ENCODE measurements around the gene ANXA2R. TPM values are rescaled to one million over a fixed set of nuclear protein-coding genes. Genes with fewer than 3 reads are reported as not detected.
"Not testable (repeated sequence)": the region's sequence is repeated elsewhere in the genome, so short reads cannot be mapped to it uniquely, and the experiment has no call there.

Gene ANXA2R
- polyA plus RNA-seq, 3 donors: 1.1 to 1.2 (median 1.2) TPM

- no peak for DNase-seq (ENCODE audit: low read depth in 3 of 3, low spot score in 2 of 3)
These were observed 21.4 kb upstream of the ANXA2R start for GRCh38 chr5:43061352-43062075.

GRCh38 chr5:43060020-43060419 lies 19.9 kb upstream of the ANXA2R start:
- not testable (repeated sequence) for DNase-seq (ENCODE audit: low read depth in 3 of 3, low spot score in 2 of 3)

DNA sequence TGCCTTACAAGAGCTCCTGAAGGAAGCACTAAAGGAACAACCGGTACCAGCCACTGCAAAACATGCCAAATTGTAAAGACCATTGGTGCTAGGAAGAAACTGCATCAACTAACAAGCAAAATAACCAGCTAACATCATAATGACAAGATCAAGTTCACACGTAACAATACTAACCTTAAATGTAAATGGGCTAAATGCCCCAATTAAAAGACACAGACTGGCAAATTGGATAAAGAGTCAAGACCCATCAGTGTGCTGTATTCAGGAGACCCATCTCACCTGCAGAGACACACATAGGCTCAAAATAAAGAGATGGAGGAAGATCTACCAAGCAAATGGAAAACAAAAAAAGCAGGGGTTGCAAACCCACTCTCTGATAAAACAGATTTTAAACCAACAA lies 15.0 kb upstream of the ANXA2R start:
- not testable (repeated sequence) for DNase-seq (ENCODE audit: low read depth in 3 of 3, low spot score in 2 of 3)

GRCh38 chr5:43051684-43052083 lies 11.6 kb upstream of the ANXA2R start:
- DNase-seq (ENCODE audit: low read depth in 3 of 3, low spot score in 2 of 3): no peak

DNA sequence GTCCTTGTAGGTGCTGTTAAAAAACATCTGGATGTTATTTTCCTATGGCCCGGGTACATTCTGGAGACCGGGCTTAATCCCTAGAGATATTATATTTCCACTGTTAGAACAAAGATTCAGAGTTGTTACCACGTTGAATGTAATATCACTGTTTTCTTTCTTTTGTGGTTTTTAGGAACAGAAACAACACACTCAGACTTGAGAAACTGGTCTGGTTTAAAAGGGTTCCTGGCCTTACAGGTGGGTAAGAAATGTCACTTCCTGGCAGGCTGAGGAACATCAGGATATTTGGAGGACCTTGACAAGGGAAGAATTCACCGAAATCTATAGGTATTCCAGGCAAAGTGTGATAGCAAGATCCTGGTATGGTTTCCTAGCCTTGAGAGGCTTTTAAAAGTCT lies 10.3 kb upstream of the ANXA2R start:
- DNase-seq (ENCODE audit: low read depth in 3 of 3, low spot score in 2 of 3): no peak

DNA sequence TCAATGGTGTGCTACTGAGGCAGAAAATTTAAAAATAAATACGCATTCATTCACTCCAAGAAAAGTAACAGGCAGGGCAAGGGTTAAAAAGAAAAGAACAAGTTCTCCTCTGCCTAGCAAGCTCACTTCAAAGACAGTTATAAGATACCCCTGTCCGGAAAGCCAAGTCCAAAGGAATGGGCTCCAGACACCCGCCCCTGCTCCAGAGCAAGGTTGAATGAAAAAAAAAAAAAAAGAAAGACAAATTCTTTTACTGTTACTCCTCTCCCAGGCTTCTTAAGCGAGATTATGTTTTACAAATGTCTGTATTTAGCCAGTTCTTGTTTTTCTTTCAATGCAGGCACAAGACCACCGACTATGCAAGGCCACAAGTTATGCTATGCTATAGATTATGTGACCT lies 9.1 kb upstream of the ANXA2R start:
- DNase-seq (ENCODE audit: low read depth in 3 of 3, low spot score in 2 of 3): no peak

DNA sequence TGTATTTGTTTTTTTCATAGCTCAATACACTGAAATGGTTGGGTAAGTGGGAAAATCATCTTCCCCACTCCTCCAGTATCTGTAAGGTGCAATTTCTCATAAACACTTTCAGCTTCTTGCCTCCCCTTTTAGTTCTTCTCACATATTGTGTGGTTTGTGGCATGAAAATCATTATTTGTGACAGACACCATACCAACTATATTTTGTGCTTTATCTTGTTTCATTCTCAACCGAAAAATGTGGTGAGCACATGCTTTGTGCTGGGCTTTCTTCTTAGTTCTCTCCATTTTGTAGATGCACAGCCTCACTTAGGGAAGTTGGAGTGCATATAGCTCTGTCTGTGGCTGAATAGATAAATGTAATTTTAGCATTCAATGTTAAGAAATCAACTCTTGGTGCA lies 6.4 kb upstream of the ANXA2R start:
- DNase-seq (ENCODE audit: low read depth in 3 of 3, low spot score in 2 of 3): no peak

DNA sequence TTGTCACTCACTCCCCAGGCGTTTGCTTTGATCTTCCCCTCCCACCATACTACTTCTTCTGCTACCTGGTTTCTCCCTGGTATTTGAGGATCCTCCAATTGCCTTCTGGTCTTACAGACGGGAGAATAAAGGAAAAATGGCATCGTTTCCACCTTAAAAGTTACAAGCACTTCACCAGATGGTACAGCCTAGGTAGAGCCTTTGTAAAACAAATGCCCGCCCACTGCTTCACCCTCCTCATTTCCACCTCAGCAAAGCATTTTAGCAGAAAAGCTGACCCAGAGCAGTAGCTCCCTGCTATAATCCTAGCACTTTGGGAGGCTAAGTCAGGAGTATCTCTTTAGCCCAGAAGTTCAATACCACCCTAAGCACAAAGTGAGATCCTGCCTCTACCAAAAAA lies 5.1 kb upstream of the ANXA2R start:
- no peak for DNase-seq (ENCODE audit: low read depth in 3 of 3, low spot score in 2 of 3)

DNA sequence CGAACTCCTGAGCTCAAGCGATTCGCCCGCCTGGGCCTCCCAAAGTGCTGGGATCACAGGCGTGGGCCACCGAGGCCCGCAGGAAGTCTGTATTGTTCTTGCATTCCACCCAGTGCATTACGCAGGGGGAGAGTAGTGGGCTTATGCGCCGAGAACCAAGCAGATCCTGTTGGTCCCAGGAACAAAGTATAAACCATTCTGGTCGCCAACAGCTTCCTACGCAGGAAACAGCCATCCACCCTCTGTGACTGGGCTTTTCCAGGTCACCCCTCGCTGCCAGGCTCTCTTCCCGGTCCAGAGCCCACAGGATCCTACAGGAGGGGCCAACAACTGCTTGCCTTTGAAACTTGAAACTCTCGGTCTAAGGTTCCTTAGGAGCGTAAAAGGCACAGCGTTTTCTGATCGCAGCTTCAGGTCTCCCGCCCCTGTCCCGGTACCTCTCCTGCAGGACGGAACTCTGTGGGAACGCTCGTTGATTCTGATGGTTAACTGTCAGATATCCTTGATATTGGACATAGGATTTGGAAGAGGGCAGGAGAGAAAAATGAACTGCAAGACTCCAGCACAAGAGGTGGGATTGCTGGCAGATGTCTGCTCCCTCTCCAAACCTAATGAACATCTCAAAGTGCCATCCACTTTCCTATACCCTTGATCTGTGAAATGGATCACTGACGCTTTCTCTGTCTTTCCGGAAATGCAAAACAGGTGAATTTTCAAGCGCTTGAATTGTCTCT lies 4.2 kb upstream of the ANXA2R start:
- DNase-seq (ENCODE audit: low read depth in 3 of 3, low spot score in 2 of 3): no peak

- DNase-seq (ENCODE audit: low read depth in 3 of 3, low spot score in 2 of 3): no peak
These were observed 3.3 kb upstream of the ANXA2R start for GRCh38 chr5:43043400-43043756.

- DNase-seq (ENCODE audit: low read depth in 3 of 3, low spot score in 2 of 3): no peak
These were observed 2.7 kb upstream of the ANXA2R start for GRCh38 chr5:43042626-43043399.

DNA sequence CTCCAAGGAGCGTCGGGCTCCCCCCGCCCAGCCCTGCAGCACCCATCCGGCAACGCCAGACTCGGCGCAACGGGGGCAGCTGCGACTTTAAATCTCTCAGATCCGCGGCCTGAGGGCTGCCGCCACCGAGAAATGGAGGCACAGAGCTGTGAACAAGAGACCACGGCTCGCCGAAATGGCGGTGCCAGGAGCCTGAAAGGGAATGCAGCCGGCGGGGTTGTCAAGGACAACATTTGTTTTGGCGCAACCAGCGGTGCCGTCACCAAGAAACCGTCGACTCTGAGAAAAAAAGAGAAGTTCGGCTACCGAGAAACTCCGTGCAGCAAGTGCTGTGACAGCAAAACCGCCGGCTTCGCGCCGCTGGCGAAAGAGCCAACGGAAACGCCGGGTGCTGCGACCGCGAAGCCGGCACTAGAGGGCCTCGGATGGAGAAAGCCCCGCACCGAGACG lies 2.1 kb upstream of the ANXA2R start:
- no peak for DNase-seq (ENCODE audit: low read depth in 3 of 3, low spot score in 2 of 3)

DNA sequence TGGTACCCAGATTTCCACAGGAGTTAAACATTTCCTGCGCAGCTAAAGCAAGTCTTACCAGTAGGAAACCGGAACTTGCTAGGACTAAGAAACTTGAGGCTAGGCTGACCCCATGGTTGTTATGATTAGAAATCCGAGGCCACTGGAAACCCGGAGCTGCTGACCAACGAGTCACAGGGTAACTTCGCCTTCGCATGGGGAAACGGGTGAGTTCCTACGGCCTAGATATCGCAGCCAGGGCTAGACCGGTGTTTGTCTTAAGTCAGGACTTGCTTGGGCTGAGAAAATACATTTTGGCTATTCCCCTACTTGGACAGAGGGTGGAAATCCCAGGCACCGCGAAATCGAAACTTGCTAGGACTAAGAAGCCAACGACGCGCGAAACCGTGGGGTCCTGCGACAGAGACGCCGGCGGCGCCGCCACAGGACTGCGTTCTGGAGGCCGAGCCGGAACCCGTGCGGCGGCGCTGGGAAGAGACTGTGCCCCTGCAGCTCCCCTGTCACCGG lies 1.6 kb upstream of the ANXA2R start:
- no peak for DNase-seq (ENCODE audit: low read depth in 3 of 3, low spot score in 2 of 3)

GRCh38 chr5:43041110-43041668 lies 1.1 kb upstream of the ANXA2R start:
- DNase-seq (ENCODE audit: low read depth in 3 of 3, low spot score in 2 of 3): no peak

DNA sequence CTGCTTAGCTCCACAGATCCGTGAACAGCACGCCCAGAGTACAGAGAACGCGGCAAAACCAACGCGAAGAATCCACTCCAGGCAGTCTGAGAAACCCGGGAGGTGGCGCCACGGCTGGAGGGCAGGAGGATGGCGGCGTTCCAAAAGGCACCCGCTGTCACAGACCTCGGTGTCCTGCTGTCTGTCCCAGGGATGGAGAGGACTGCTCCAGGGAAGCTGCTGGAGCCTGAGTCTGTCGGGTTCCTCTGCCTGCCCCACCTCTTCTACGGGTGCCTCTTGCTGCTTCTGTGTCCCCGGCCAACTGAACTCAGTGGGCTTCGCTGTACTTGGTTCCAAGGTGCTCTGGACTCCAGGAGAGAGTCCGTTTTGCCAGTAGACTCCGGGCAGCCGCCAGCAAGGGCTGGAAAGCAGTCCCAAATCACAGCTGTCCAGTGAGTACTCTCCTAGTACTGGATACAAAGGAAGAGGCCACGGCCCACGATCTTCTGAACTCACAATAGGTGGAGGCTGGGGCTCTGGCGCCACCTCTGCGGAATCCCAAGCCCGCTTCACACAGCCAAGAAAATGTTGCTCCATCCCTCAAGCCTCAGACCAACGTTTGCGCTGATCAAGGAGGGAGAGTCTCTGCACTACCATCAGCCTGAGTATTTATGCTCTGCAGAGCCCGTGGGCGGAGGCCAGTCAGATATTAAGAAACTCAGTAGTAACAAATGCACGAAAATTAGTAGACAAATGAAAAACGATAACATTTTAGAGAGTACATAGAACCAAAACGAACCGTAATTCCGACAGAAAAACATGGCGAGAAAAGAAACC lies 440 bp downstream of the ANXA2R start:
- DNase-seq (ENCODE audit: low read depth in 3 of 3, low spot score in 2 of 3): no peak

- DNase-seq (ENCODE audit: low read depth in 3 of 3, low spot score in 2 of 3): no peak
These were observed 1.0 kb downstream of the ANXA2R start for GRCh38 chr5:43039152-43039470.

DNA sequence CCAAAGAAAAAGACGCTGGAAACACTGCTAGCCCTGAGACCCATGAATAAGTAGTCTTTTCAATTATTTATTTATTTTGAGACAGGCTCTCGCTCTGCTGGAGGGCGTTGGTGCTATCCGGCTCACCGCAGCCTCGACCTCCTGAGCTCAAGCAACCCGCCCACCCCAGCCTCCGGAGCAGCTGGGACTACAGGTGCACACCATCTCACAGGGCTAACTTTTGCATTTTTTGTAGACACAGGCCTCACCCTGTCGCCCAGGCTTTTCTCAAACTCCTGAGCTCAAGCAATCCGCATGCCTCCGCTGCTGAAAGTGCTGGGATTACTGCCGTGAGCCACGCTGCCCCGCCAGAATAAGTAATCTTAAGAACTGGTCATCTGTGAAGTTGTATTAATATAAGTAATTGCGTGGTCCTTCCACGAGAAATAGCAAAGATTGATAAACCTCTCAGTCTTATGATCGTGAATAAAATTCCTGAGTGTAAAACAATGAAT lies 1.6 kb downstream of the ANXA2R start:
- no peak for DNase-seq (ENCODE audit: low read depth in 3 of 3, low spot score in 2 of 3)

- DNase-seq (ENCODE audit: low read depth in 3 of 3, low spot score in 2 of 3): no peak
These were observed 2.3 kb downstream of the ANXA2R start for GRCh38 chr5:43037636-43038495.

Data from right renal cortex interstitium (tissue), 3 donors.